Transverse colon (tissue), 4 donors: ENCODE measurements around the gene NFKBIE. TPM values are rescaled to one million over a fixed set of nuclear protein-coding genes. Genes with fewer than 3 reads are reported as not detected.

Experiments used
- DNase-seq: peaks from one replicate; pipeline ENCODE4 v3.0.0-alpha.2; 2019
- H3K27ac ChIP-seq, 4 donors: fragments of 200-600 bp; sonication (generic); 2 replicates each; pipeline ENCODE4 v1.5.1; 2016 to 2018; ENCODE audit warnings: inconsistent platforms in 4 of 4
- H3K27me3 ChIP-seq: fragments of 200-600 bp; sonication (generic); 2 replicates; pipeline ENCODE4 v1.5.1; 2017; ENCODE audit warnings: inconsistent platforms
- H3K36me3 ChIP-seq, 4 donors: fragments of 200-600 bp; sonication (generic); 2 replicates each; pipeline ENCODE4 v1.5.1; 2017 to 2019; ENCODE audit warnings: inconsistent platforms in 4 of 4
- H3K4me1 ChIP-seq, 4 donors: fragments of 200-600 bp; sonication (generic); 2 replicates each; pipeline ENCODE4 v1.5.1; 2017 to 2020; ENCODE audit warnings: inconsistent platforms in 4 of 4
- H3K4me3 ChIP-seq, 4 donors: fragments of 200-600 bp; sonication (generic); 1 replicate in 1 of 4; 2 replicates in 3 of 4; pipeline versions ENCODE4 v1.5.1 to v1.6.1; 2017 to 2019; ENCODE audit warnings: inconsistent platforms in 4 of 4
- H3K9me3 ChIP-seq, 2 donors: fragments of 200-600 bp; sonication (generic); 2 replicates each; pipeline ENCODE4 v1.5.1; 2017 to 2019; ENCODE audit warnings: inconsistent platforms in 2 of 2
- EP300 ChIP-seq: sonication (generic); formaldehyde crosslinking; IDR thresholded peaks from one replicate; pipeline ENCODE4 v1.6.1; 2017; ENCODE audit warnings: antibody characterized with exemption, low read depth
- POLR2A ChIP-seq: fragments of 450-650 bp; IDR thresholded peaks from one replicate; pipeline ENCODE4 v1.6.1; 2016; ENCODE audit warnings: antibody characterized with exemption, mild to moderate bottlenecking, moderate library complexity
- POLR2AphosphoS5 ChIP-seq, 3 donors: sonication (generic); formaldehyde crosslinking; IDR thresholded peaks; one replicate each; pipeline ENCODE4 v1.6.1; 2016; ENCODE audit warnings: antibody characterized with exemption in 3 of 3
- WGBS, 2 donors: methylation state at CpG; one replicate each; pipeline ENCODE4 v1.1.5; 2018; ENCODE audit warnings: low coverage in 1 of 2; 5-methylcytosine and 5-hydroxymethylcytosine counted together
- in situ Hi-C, 4 donors: fragments of 200-750 bp; cut with MboI; loops; one replicate each; pipeline versions ENCODE4 v1.15.0 to v1.15.1; 2017; ENCODE audit warnings: low sequenced_read_pairs in 3 of 4, low pct_ligation_motif_present in 1 of 4, low pct_unique_long_range_greater_than_20kb in 1 of 4
- intact Hi-C: fragments of 100-400 bp; cut with DNase I; formaldehyde crosslinking; loops from one replicate; pipeline ENCODE4 v1.15.1; 2023; ENCODE audit warnings: low total_unique reads
- small RNA-seq, 4 donors: library from RNA; depleted of rRNA; stranded (forward); fragments of <200 nt; gene quantifications; one replicate each; pipeline ENCODE3, GENCODE V24; 2016
- total RNA-seq, 4 donors: library from RNA; depleted of rRNA; stranded (reverse); fragments of >200 nt; gene quantifications; one replicate each; pipeline ENCODE4 v1.1.0, GENCODE V29; 2016
- TF ChIP-seq, protein P1 (sequence below), 5 experiments: fragments of 200-600 bp in 3 of 5; fragments of 450-650 bp in 2 of 5; sonication (generic) in 3 of 5; IDR thresholded peaks; 1 replicate in 2 of 5; 2 replicates in 3 of 5; pipeline ENCODE4 v1.5.1; 2016 to 2017; ENCODE audit warnings: antibody characterized with exemption in 5 of 5, inconsistent platforms in 3 of 5, mild to moderate bottlenecking in 2 of 5, moderate library complexity in 1 of 5

The NFKBIE gene
- total RNA-seq, 4 donors from 2014 or later: 2.6 to 67.3 (median 19.0) TPM

GRCh38 chr6:44216677-44217331, 48.5 kb downstream of the NFKBIE start, which contains the start of gene MYMX:
MYMX (plus strand) TSS chr6:44216926; CDS start chr6:44217472, 546 bp downstream.
- 6 to 23% methylated on average over 3 to 7 of the region's 7 CpGs for WGBS, 2 donors

DNA sequence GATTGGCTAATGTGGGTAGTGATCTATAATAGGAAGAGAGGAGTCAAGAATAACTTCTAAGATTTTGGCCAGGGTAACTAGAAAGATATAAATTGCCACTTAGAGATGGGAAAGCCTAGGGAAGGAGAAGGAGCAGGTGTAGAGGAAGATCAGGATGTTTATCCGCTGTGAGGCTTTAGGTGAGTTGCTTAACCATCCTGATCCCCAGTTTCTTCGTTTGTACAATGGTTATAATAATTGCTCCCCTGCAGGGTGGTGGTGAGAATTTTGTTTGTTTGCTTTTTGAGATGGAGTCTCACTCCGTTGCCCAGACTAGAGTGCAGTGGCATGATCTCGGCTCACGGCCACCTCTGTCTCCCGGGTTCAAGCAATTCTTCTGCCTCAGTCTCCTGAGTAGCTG, 51.0 kb downstream of the NFKBIE start:
- Histone ChIP-seq H3K27ac (no peak overlapping the region), H3K4me3 (no peak overlapping the region), H3K27me3 (no peaks in the 10 kb centered on the region), H3K9me3 (no peaks in the 10 kb centered on the region), H3K36me3 (no peaks in the 10 kb centered on the region), H3K4me1 (peaks cover 11 to 31% (median 23%) of the 10 kb centered on the region in 4 donors)
- TF ChIP-seq, protein P1, sequence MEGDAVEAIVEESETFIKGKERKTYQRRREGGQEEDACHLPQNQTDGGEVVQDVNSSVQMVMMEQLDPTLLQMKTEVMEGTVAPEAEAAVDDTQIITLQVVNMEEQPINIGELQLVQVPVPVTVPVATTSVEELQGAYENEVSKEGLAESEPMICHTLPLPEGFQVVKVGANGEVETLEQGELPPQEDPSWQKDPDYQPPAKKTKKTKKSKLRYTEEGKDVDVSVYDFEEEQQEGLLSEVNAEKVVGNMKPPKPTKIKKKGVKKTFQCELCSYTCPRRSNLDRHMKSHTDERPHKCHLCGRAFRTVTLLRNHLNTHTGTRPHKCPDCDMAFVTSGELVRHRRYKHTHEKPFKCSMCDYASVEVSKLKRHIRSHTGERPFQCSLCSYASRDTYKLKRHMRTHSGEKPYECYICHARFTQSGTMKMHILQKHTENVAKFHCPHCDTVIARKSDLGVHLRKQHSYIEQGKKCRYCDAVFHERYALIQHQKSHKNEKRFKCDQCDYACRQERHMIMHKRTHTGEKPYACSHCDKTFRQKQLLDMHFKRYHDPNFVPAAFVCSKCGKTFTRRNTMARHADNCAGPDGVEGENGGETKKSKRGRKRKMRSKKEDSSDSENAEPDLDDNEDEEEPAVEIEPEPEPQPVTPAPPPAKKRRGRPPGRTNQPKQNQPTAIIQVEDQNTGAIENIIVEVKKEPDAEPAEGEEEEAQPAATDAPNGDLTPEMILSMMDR (IDR thresholded peaks at IDR 0.05): no peak
- TF ChIP-seq POLR2AphosphoS5 (IDR thresholded peaks at IDR 0.05) (no peak), EP300 (no peak), POLR2A (no peak)
- 85% methylated on average over 6 of the region's 6 CpGs; no CpG with 5 or more reads in 1 of the 2 donors for WGBS, 2 donors
- in situ Hi-C loops: no loop called here
- intact Hi-C loops: loop anchor here (2.0 kb wide), 1 partner anchor 36 kb away; no protein-coding TSS in a partner anchor
- no peak for DNase-seq

More at GRCh38 chr6:44216677-44217331, 48.5 kb downstream of the NFKBIE start, which contains the start of gene MYMX:
- no peaks in the 10 kb centered on the region for H3K27me3 ChIP-seq
- H3K36me3 ChIP-seq: no peaks in the 10 kb centered on the region
- H3K27ac ChIP-seq: peak within 1 kb of the TSS; percentile 48 to 94 (median 86)
- in situ Hi-C loops (no loop called here), intact Hi-C loops (no loop called here)
- TF ChIP-seq EP300 (no peak), POLR2A (no peak), POLR2AphosphoS5 (IDR thresholded peaks at IDR 0.05) (no peak)
- TF ChIP-seq, protein P1 (IDR thresholded peaks at IDR 0.05): no peak
- no peak within 1 kb of the TSS for H3K4me3 ChIP-seq
- peaks cover 22 to 55% (median 41%) of the 10 kb centered on the region in 4 donors for H3K4me1 ChIP-seq
- no peak for DNase-seq
- H3K9me3 ChIP-seq: no peaks in the 10 kb centered on the region

- H3K27me3 ChIP-seq: no peaks in the 10 kb centered on the region
- 82 to 94% methylated on average over 3 of the region's 3 CpGs for WGBS, 2 donors
- H3K27ac ChIP-seq: no peak overlapping the region
- H3K36me3 ChIP-seq: no peaks in the 10 kb centered on the region
- H3K4me1 ChIP-seq: peaks cover 0 to 3% (median 0%) of the 10 kb centered on the region in 4 donors
- H3K9me3 ChIP-seq: no peaks in the 10 kb centered on the region
- intact Hi-C loops: no loop called here
- H3K4me3 ChIP-seq: no peak overlapping the region
- TF ChIP-seq, protein P1 (IDR thresholded peaks at IDR 0.05): no peak
- TF ChIP-seq POLR2A (no peak), EP300 (no peak), POLR2AphosphoS5 (IDR thresholded peaks at IDR 0.05) (no peak)
- in situ Hi-C loops: no loop called here
- no peak for DNase-seq
These were observed 54.1 kb downstream of the NFKBIE start for GRCh38 chr6:44211284-44211683.

Small RNA genes within 50 kb of the gene (small RNA-seq; reads per million reads assigned to genes)
- gene RN7SL811P: 0 reads per million in 4 donors

Other genes with a start within 250 kb of the NFKBIE start
- gene MRPL14, start 138.1 kb downstream of the NFKBIE start, total RNA-seq: 10 to 100 TPM; 15.5 to 54.6 (median 45.9) TPM
- 100 to 1,000 TPM in 2 of 4 donors, 10 to 100 TPM in 2; 35.0 to 258 (median 89.4) TPM for gene TMEM63B, start 138.0 kb downstream of the NFKBIE start, total RNA-seq
- 10 to 100 TPM in 1 of 4 donors, 1 to 10 TPM in 2, not detected in 1; 1.6 to 19.8 (median 4.9) TPM for gene CAPN11, start 106.7 kb downstream of the NFKBIE start, total RNA-seq
- gene MYMX, start 48.6 kb downstream of the NFKBIE start, total RNA-seq: under 1 TPM in 1 of 4 donors, not detected in 3; 0.95 TPM
- gene SLC29A1, start 42.0 kb downstream of the NFKBIE start, total RNA-seq: 10 to 100 TPM; 25.1 to 45.2 (median 35.6) TPM
- gene HSP90AB1, start 18.4 kb downstream of the NFKBIE start, total RNA-seq: 100 to 1,000 TPM; 105 to 371 (median 242) TPM
- gene SLC35B2, start 8.0 kb downstream of the NFKBIE start, total RNA-seq: 10 to 100 TPM in 3 of 4 donors, 1 to 10 TPM in 1; 9.0 to 36.4 (median 22.5) TPM
- 1 to 10 TPM in 2 of 4 donors, under 1 TPM in 2; 0.14 to 3.8 (median 1.7) TPM for gene TMEM151B, start 4.9 kb upstream of the NFKBIE start, total RNA-seq
- gene AARS2, start 47.8 kb upstream of the NFKBIE start, total RNA-seq: 10 to 100 TPM in 3 of 4 donors, 1 to 10 TPM in 1; 9.1 to 18.3 (median 14.8) TPM
- gene SPATS1, start 77.1 kb upstream of the NFKBIE start, total RNA-seq: not detected
- gene CDC5L, start 122.2 kb upstream of the NFKBIE start, total RNA-seq: 10 to 100 TPM in 3 of 4 donors, 1 to 10 TPM in 1; 8.2 to 49.6 (median 15.2) TPM